HFF-Myc (cell line): Measurements from ENCODE around the gene JPH4.

Experiments used
- DNase-seq: peaks from one replicate; pipeline ENCODE4 v3.0.0-alpha.2; 2011; ENCODE audit warnings: low read depth; ENCODE audit errors: extremely low read depth
- H3K4me3 ChIP-seq: replicated peaks from 2 replicates; pipeline ENCODE4 v1.5.1; 2011; ENCODE audit warnings: low read depth, mild to moderate bottlenecking, control low read depth, low read length
- TF ChIP-seq, protein P1 (sequence below): IDR thresholded peaks from 2 replicates; pipeline ENCODE4 v1.5.1; 2012; ENCODE audit warnings: mild to moderate bottlenecking, low read depth, low read length, control low read depth; ENCODE audit errors: missing control alignments

JPH4 gene

DNA sequence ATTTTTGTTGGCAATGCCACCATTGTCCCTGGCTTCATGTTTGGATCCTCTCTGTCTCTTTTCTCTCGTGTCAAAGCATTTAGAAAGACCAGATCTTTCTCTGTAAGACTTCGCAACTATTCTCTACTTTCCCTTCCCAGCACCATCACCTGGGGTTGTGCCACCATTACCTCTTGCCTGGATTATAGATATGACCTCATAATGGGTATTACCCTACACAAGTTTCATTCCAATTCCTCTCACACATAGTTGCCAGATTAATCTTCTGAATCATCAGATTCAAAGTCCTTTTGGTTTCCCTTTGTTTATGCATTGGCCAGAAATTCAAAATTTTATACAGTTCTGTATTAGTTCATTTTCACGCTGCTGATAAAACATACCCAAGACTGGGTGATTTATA, 30.4 kb upstream of the JPH4 start:
- no peak for DNase-seq
- H3K4me3 ChIP-seq: no peak overlapping the region
- TF ChIP-seq, protein P1, sequence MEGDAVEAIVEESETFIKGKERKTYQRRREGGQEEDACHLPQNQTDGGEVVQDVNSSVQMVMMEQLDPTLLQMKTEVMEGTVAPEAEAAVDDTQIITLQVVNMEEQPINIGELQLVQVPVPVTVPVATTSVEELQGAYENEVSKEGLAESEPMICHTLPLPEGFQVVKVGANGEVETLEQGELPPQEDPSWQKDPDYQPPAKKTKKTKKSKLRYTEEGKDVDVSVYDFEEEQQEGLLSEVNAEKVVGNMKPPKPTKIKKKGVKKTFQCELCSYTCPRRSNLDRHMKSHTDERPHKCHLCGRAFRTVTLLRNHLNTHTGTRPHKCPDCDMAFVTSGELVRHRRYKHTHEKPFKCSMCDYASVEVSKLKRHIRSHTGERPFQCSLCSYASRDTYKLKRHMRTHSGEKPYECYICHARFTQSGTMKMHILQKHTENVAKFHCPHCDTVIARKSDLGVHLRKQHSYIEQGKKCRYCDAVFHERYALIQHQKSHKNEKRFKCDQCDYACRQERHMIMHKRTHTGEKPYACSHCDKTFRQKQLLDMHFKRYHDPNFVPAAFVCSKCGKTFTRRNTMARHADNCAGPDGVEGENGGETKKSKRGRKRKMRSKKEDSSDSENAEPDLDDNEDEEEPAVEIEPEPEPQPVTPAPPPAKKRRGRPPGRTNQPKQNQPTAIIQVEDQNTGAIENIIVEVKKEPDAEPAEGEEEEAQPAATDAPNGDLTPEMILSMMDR: no peak

DNA sequence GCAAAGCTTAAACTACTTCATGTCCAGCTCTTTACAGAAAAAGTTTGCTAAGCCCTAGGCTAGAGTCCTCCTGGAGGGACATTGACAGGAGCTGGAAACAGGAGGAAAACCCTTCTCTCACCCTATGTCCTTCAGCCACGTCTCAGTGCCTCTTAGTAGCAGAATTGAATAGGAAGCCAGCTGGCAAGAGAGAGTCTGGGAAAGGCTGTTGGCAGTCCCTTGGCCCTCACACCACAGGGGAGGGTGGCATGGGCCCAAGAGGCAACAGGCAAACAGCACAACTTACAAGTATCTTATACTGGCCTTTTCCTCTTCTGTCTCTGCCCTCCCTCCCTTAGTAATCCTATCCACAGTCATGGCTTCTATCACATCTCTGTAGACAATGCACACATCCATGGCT, 29.9 kb upstream of the JPH4 start:
- no peak overlapping the region for H3K4me3 ChIP-seq
- DNase-seq: no peak
- TF ChIP-seq, protein P1: no peak

DNA sequence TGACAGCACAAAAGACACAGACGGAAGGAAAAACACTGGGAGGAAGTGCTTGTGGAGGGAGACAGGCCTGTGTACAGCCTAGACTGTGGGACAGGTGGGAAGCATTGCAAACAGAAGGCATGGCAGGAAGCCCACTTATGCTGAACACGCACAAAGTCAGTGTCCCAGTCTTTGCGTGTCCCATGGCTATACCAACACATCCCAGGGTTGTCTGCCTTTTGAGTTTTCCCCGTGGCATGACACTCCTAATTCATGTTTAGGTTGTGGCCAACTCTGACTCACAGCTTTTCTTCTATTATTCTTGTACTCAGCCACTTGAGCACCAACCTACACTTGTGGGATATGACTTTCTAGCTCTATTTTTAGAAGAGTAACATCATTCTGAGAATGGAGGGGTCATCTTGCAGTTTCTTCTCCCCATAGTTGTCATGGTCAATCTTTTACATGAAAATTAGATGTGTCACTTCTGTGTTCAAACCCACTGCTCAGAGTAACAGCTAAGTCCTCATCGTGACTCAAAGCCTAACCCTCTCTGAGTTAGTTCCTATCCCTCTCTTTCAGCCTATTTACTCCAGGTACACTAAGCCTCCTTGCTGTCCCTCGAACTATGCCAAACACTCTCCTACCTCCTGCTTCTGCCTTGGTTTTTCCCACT, 27.5 kb upstream of the JPH4 start:
- no peak for DNase-seq
- no peak overlapping the region for H3K4me3 ChIP-seq
- TF ChIP-seq, protein P1: no peak

DNA sequence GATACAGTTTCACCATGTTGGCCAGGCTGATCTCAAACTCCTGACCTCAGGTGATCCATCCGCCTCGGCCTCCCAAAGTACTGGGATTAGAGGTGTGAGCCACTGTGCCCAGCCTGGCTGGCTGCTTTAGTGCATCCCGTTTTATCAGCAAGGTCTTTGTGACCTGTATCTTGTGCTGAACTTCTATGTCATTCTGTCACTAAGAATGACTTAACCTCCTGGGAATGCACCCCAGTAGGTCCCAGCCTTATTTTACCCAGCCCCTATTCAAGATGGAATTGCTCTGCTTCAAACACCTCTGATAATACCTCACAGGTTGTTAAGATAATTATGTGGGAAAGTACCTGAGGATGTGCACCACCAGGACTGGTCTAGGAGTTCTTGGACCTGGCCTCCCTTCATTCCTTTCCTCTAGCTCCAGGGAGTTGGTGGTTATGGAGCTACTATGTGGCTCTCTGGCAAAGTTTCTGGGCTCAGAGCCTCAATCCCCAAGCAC, 26.1 kb upstream of the JPH4 start:
- no peak overlapping the region for H3K4me3 ChIP-seq
- no peak for DNase-seq
- TF ChIP-seq, protein P1: no peak

DNA sequence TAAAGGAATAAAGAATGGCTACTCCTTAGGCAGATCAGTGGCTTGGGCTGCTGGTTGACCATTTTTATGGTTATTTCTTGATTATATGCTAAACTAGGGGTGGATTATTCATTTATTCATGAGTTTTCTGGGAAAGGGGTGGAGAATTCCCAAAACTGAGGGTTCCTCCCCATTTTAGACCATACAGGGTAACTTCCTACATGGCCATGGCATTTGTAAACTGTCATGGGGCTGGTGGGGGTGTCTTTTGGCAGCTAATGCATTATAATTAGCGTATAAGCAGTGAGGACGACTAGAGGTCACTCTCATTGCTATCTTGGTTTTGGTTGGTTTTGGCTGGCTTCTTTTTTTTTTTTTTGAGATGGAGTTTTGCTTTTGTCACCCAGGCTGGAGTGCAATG, 25.6 kb upstream of the JPH4 start:
- TF ChIP-seq, protein P1: no peak
- H3K4me3 ChIP-seq: no peak overlapping the region
- no peak for DNase-seq

DNA sequence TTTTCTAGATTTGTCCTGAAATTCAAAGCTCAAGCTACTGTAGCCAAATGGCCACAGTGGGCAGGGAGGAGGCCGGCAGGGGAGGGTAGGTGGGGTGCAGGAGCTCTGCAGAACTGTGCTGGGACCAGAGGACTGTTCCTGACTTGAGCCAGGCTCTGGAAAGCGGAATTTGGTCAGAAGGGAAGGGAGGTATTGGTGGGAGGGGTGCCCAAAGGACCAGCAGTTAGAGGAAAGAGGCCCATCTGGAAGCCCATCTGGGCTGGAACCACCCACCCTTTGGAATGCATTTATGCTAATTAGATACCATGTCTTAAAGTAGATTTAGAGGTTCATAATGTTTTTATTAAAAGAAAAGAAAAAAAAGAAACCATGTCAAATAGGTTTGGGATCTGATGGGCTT, 24.5 kb upstream of the JPH4 start:
- no peak for DNase-seq
- TF ChIP-seq, protein P1: no peak

More for the DNA sequence above, 24.5 kb upstream of the JPH4 start:
- no peak overlapping the region for H3K4me3 ChIP-seq
